ENCODE measurements around the gene CDK5. TPM values are rescaled to one million over a fixed set of nuclear protein-coding genes. Genes with fewer than 3 reads are reported as not detected.

Gene CDK5
- total RNA-seq, 4 donors from 2014 or later = 3.7 to 10.7 (median 5.9) TPM

DNA sequence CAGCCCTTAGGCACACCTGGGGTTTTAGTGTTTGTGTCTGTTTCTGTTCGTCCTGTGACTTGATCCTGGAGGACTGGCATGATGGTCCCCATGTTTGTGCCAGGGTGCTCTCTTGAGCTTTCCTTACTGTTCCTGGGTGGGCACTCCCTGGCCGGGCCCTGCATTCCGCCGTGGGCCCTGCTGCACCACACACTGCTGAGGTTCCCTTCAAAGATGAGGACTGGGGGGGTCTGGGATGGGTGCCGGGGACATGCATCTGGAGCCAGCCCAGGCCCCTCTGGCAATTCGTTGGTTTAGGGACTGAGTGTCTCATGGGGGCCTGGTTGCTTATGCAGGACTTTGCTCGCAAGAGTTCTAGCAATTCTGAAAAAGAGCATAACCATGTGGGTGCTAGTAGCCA is 33.3 kb upstream of the CDK5 start:
- H3K9me3 ChIP-seq = no peaks in the 10 kb centered on the region
- no peak for ATAC-seq
- TF ChIP-seq POLR2A (IDR thresholded peaks at IDR 0.05) = no peak
- TF ChIP-seq CTCF (IDR thresholded peaks at IDR 0.05 in 4 of 5, conservative IDR thresholded peaks at IDR 0.05 in 1 of 5) = no peak
- H3K27ac ChIP-seq = no peak overlapping the region
- DNase-seq = no peak
- H3K27me3 ChIP-seq = no peaks in the 10 kb centered on the region
- in situ Hi-C loops (cut with MboI; ENCODE audit: low sequenced_read_pairs in 4 of 4) = no loop called here
- peaks cover 29 to 31% of the 10 kb centered on the region in 2 donors for H3K4me1 ChIP-seq
- intact Hi-C loops (cut with DNase I; ENCODE audit: low total_unique reads) = no loop called here
- peaks cover 0 to 4% of the 10 kb centered on the region in 2 donors for H3K36me3 ChIP-seq
- no peak overlapping the region for H3K4me3 ChIP-seq

DNA sequence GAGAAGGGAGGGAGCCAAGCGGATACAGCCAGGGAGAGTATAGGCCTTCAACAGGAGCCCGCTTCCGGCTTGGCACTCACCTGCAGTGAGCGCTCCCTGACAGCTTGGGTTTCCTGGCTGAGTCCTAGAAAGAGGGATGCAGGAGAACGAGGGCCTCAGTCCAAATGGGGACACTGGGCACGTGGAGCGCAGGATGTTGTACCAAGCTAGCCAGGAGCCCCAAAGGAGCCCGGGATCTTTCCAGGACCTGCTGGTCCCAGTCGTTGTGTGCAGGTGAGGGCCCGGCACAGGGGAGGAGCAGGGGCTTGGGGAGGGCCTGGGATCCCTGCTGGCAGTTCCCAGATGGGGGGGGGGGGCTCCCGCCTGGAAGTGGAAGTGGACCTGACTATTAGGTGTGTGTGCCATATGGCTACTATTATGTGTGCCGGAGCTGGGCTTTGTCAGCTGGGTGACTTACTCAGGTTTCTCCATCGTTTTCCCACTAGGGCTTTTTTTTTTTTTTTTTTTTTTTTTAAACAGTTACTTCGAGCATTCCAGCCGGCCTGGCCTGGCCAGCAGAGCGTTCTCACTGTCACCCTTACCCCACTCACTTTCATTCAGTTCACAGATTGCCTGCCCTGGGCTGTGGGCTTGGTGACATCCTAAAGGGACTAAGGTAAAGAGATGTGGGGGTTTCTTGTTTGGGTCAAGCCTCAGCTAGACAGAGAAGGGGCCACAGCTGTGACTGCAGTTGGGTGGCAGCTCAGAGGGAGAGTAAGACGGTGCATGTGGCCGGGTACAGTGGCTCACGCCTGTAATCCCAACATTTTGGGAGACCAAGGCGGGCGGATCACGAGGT is 32.4 kb upstream of the CDK5 start:
- Histone ChIP-seq H3K9me3 (no peaks in the 10 kb centered on the region), H3K27ac (peak overlapping the region; percentile 85 to 96 (median 86)), H3K4me1 (peaks cover 29 to 39% of the 10 kb centered on the region in 2 donors), H3K36me3 (peaks cover 0 to 4% of the 10 kb centered on the region in 2 donors), H3K27me3 (no peaks in the 10 kb centered on the region), H3K4me3 (peak overlapping the region in 2 of 4 donors; percentile 23 to 75)
- in situ Hi-C loops (cut with MboI; ENCODE audit: low sequenced_read_pairs in 4 of 4) (no loop called here), intact Hi-C loops (cut with DNase I; ENCODE audit: low total_unique reads) (loop anchor here (5.0 to 10.0 kb wide), 3 partner anchors 137 to 1375 kb away; partner anchors contain the start of gene ABCF2)
- DNase-seq (no peak), ATAC-seq (no peak)
- TF ChIP-seq CTCF (IDR thresholded peaks at IDR 0.05 in 4 of 5, conservative IDR thresholded peaks at IDR 0.05 in 1 of 5) = no peak
- TF ChIP-seq POLR2A (IDR thresholded peaks at IDR 0.05) = no peak

DNA sequence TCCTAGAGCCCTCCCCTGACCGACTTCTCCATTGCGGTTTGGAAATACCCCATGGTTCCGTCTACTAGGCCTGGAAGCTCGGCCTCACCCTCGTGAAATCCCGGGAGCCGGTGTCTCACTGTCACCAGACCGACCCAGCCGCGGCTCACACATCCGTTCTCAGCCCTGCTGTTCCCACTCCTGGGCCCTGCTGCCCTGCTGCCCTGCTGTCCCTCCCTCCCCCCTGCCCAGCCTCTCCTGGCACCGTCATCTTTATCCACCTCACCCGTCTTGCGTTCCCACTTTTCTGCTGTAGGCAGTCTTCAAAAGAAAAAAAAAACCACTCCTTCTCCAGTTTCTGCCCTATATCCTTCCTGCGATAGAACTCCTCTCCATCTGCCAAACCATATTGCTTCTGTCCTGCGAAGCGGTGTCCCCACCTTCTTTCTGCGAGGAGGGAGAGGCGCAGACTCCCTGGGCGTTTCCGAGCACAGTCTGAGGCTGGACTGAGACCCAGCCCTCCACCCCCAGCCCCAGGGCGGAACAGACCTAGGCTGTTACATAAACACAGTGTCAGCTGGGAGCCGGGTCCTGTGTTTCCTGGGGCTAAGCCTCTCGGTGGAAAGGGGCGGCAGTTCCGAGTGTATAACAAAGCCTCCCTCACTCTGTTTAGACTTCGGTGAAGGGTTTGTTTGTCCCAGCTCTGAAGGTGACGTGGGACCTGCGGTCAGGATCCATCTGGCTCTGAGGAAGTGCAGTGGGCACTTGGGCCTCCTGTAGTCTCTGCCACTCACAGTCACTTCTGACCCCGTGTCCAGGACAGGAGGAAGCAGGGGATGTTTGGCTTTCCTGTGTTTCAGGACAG is 31.4 kb upstream of the CDK5 start:
- intact Hi-C loops (cut with DNase I; ENCODE audit: low total_unique reads) (loop anchor here (5.0 to 10.0 kb wide), 3 partner anchors 138 to 1376 kb away; partner anchors contain the start of gene ABCF2), in situ Hi-C loops (cut with MboI; ENCODE audit: low sequenced_read_pairs in 4 of 4) (no loop called here)
- no peaks in the 10 kb centered on the region for H3K27me3 ChIP-seq
- TF ChIP-seq CTCF (IDR thresholded peaks at IDR 0.05 in 4 of 5, conservative IDR thresholded peaks at IDR 0.05 in 1 of 5) (no peak), POLR2A (IDR thresholded peaks at IDR 0.05) (peak in 1 of 2 donors; percentile 34)
- peaks cover 29 to 39% of the 10 kb centered on the region in 2 donors for H3K4me1 ChIP-seq
- peak overlapping the region; percentile 23 to 95 (median 84) for H3K4me3 ChIP-seq
- ATAC-seq (no peak), DNase-seq (peak in 1 of 2 donors; percentile 65)
- peak overlapping the region; percentile 85 to 96 (median 86) for H3K27ac ChIP-seq
- H3K36me3 ChIP-seq = peaks cover 0 to 4% of the 10 kb centered on the region in 2 donors
- H3K9me3 ChIP-seq = no peaks in the 10 kb centered on the region

GRCh38 chr7:151088019-151088855 is 30.5 kb upstream of the CDK5 start:
- Histone ChIP-seq H3K9me3 (no peaks in the 10 kb centered on the region), H3K27ac (peak overlapping the region; percentile 85 to 96 (median 86)), H3K4me1 (peaks cover 29 to 42% of the 10 kb centered on the region in 2 donors), H3K4me3 (peak overlapping the region; percentile 72 to 95 (median 84)), H3K27me3 (no peaks in the 10 kb centered on the region), H3K36me3 (peaks cover 0 to 4% of the 10 kb centered on the region in 2 donors)
- intact Hi-C loops (cut with DNase I; ENCODE audit: low total_unique reads) = loop anchor here (5.0 to 10.0 kb wide), 3 partner anchors 139 to 1377 kb away; partner anchors contain the start of gene ABCF2
- DNase-seq (no peak), ATAC-seq (no peak)
- no peak for TF ChIP-seq POLR2A (IDR thresholded peaks at IDR 0.05)
- TF ChIP-seq CTCF (IDR thresholded peaks at IDR 0.05 in 4 of 5, conservative IDR thresholded peaks at IDR 0.05 in 1 of 5) = no peak
- in situ Hi-C loops (cut with MboI; ENCODE audit: low sequenced_read_pairs in 4 of 4) = no loop called here
